IMR-90 (cell line): ENCODE measurements around the gene CLTCL1. TPM values are rescaled to one million over a fixed set of nuclear protein-coding genes. Genes with fewer than 3 reads are reported as not detected.
A peak's percentile ranks its signal among the peaks of the same experiment; 100 is the strongest.

Experiments used
- ATAC-seq: fragments of 200-7000 bp; cut with Tn5 transposase; 2 replicates; pipeline ENCODE4 v1.9.1; 2020; ENCODE audit warnings: low read depth, mild to moderate bottlenecking, moderate library complexity
- BruUV-seq: library from RNA; stranded (reverse); fragments of 400-500 nt; replicated peaks from 2 replicates; lab custom pipeline; 2021; lab: Mats Ljungman, UMichigan
- CTCF ChIA-PET: fragments of 300-600 bp; formaldehyde crosslinking; extraction: SDS; loops from one replicate; lab custom pipeline; 2021; ENCODE audit warnings: antibody characterized with exemption; lab: Yijun Ruan, JAX
- POLR2A ChIA-PET: fragments of 300-600 bp; sonication (Branson Sonifier 250); formaldehyde crosslinking; loops from one replicate; lab custom pipeline; 2022; ENCODE audit warnings: antibody characterized with exemption; ENCODE audit not compliant: unreplicated experiment; lab: Charles Lee
- DNase-seq: peaks from one replicate; pipeline ENCODE4 v3.0.0; 2013
- H2AFZ ChIP-seq: replicated peaks from 2 replicates; pipeline ENCODE3; 2013; ENCODE audit warnings: low read length, mild to moderate bottlenecking; ENCODE audit not compliant: poor library complexity
- H2AK5ac ChIP-seq: 2 replicates; pipeline ENCODE4 v1.6.1; 2013; ENCODE audit warnings: low read depth, low read length, inconsistent platforms
- H2AK9ac ChIP-seq: replicated peaks from 2 replicates; pipeline ENCODE3; 2013; ENCODE audit warnings: mild to moderate bottlenecking, low read depth, low read length, moderate library complexity; ENCODE audit not compliant: poor library complexity
- H2BK120ac ChIP-seq: 2 replicates; pipeline ENCODE4 v1.6.1; 2013; ENCODE audit warnings: low read depth, low read length, inconsistent platforms
- H2BK15ac ChIP-seq: 3 replicates; pipeline ENCODE4 v1.6.1; 2013; ENCODE audit warnings: low read depth, low read length, inconsistent platforms
- H2BK20ac ChIP-seq: 2 replicates; pipeline ENCODE4 v1.6.1; 2013; ENCODE audit warnings: low read depth, mild to moderate bottlenecking, inconsistent platforms, low read length, moderate library complexity
- H2BK5ac ChIP-seq: 2 replicates; pipeline ENCODE4 v1.6.1; 2013; ENCODE audit warnings: mild to moderate bottlenecking, low read depth, low read length, inconsistent platforms; ENCODE audit not compliant: poor library complexity, severe bottlenecking
- H3K14ac ChIP-seq: replicated peaks from 2 replicates; pipeline ENCODE4 v1.6.1; 2013; ENCODE audit warnings: low read depth, low read length, inconsistent platforms
- H3K18ac ChIP-seq: 2 replicates; pipeline ENCODE4 v1.6.1; 2013; ENCODE audit warnings: low read depth, low read length, control low read depth
- H3K23ac ChIP-seq: 2 replicates; pipeline ENCODE4 v1.6.1; 2013; ENCODE audit warnings: low read depth, low read length, inconsistent platforms
- H3K27ac ChIP-seq: 2 replicates; pipeline ENCODE4 v1.5.1; 2013; ENCODE audit warnings: mild to moderate bottlenecking, control low read depth, low read length; ENCODE audit not compliant: insufficient read depth
- H3K27me3 ChIP-seq: 2 replicates; pipeline ENCODE4 v1.6.1; 2013; ENCODE audit warnings: low read length; ENCODE audit not compliant: control insufficient read depth, insufficient read depth
- H3K36me3 ChIP-seq: 2 replicates; pipeline ENCODE4 v1.6.1; 2013; ENCODE audit warnings: low read length, mixed read lengths; ENCODE audit not compliant: control insufficient read depth, insufficient read depth
- H3K4ac ChIP-seq: 2 replicates; pipeline ENCODE4 v1.6.1; 2013; ENCODE audit warnings: low read depth, low read length, inconsistent platforms
- H3K4me1 ChIP-seq: 2 replicates; pipeline ENCODE4 v1.6.1; 2013; ENCODE audit warnings: low read length, mixed read lengths; ENCODE audit not compliant: control insufficient read depth, insufficient read depth
- H3K4me2 ChIP-seq: 2 replicates; pipeline ENCODE4 v1.6.1; 2013; ENCODE audit warnings: low read depth, mild to moderate bottlenecking, control low read depth, low read length, moderate library complexity
- H3K4me3 ChIP-seq: 2 replicates; pipeline ENCODE4 v1.5.1; 2013; ENCODE audit warnings: low read depth, mild to moderate bottlenecking, control low read depth, low read length, moderate library complexity; ENCODE audit not compliant: insufficient read depth
- H3K56ac ChIP-seq: 2 replicates; pipeline ENCODE4 v1.6.1; 2013; ENCODE audit warnings: low read length, inconsistent platforms; ENCODE audit not compliant: insufficient read depth; ENCODE audit errors: extremely low read depth
- H3K79me1 ChIP-seq, 2 experiments: 2 replicates each; pipeline ENCODE4 v1.6.1; 2013; ENCODE audit warnings: low read length in 2 of 2, inconsistent platforms in 1 of 2, low read depth in 1 of 2
- H3K9ac ChIP-seq: 2 replicates; pipeline ENCODE4 v1.6.1; 2013; ENCODE audit warnings: low read depth, low read length, control low read depth
- H3K9me1 ChIP-seq: 2 replicates; pipeline ENCODE4 v1.6.1; 2013; ENCODE audit warnings: low read length, inconsistent platforms; ENCODE audit not compliant: insufficient read depth
- H3K9me3 ChIP-seq: 2 replicates; pipeline ENCODE4 v1.6.1; 2013; ENCODE audit warnings: low read length; ENCODE audit not compliant: control insufficient read depth, insufficient read depth
- H4K20me1 ChIP-seq: 2 replicates; pipeline ENCODE4 v1.6.1; 2013; ENCODE audit warnings: low read length, inconsistent platforms; ENCODE audit not compliant: insufficient read depth
- H4K5ac ChIP-seq: 2 replicates; pipeline ENCODE4 v1.6.1; 2013; ENCODE audit warnings: mild to moderate bottlenecking, low read depth, low read length, control low read depth
- H4K8ac ChIP-seq, 2 experiments: 2 replicates each; pipeline ENCODE4 v1.6.1; 2013; ENCODE audit warnings: low read depth in 2 of 2, low read length in 2 of 2, control low read depth in 1 of 2, inconsistent platforms in 1 of 2
- H4K91ac ChIP-seq: 2 replicates; pipeline ENCODE4 v1.6.1; 2013; ENCODE audit warnings: low read depth, low read length, inconsistent platforms; ENCODE audit not compliant: insufficient read depth
- CEBPB ChIP-seq: IDR thresholded peaks from 2 replicates; pipeline ENCODE4 v1.6.1; 2012; ENCODE audit warnings: low read depth, low read length, improper control_type of control experiment
- CHD1 ChIP-seq: IDR thresholded peaks from 2 replicates; pipeline ENCODE4 v1.6.1; 2012; ENCODE audit warnings: low read depth, low read length, improper control_type of control experiment
- CTCF ChIP-seq: conservative IDR thresholded peaks from 2 replicates; pipeline ENCODE4 v1.5.1; 2012; ENCODE audit warnings: mild to moderate bottlenecking, low read depth, low read length, improper control_type of control experiment
- FOS ChIP-seq: fragments of 150-350 bp; IDR thresholded peaks from 2 replicates; pipeline ENCODE4 v1.6.1; 2016; ENCODE audit warnings: low read depth, low read length
- MAZ ChIP-seq: IDR thresholded peaks from 2 replicates; pipeline ENCODE4 v1.6.1; 2012; ENCODE audit warnings: low read depth, mild to moderate bottlenecking, low read length, improper control_type of control experiment, moderate library complexity, borderline replicate concordance
- NFE2L2 ChIP-seq: fragments of 150-350 bp; IDR thresholded peaks from 2 replicates; pipeline ENCODE4 v1.6.1; 2016; ENCODE audit warnings: low read depth, mild to moderate bottlenecking, low read length
- POLR2A ChIP-seq: IDR thresholded peaks from 2 replicates; pipeline ENCODE4 v1.6.1; 2012; ENCODE audit warnings: mild to moderate bottlenecking, low read depth, low read length
- RCOR1 ChIP-seq: IDR thresholded peaks from 2 replicates; pipeline ENCODE4 v1.6.1; 2012; ENCODE audit warnings: mild to moderate bottlenecking, low read length, improper control_type of control experiment; ENCODE audit not compliant: insufficient replicate concordance
- RFX5 ChIP-seq: IDR thresholded peaks from 2 replicates; pipeline ENCODE4 v1.8.0; 2012; ENCODE audit warnings: low read depth, mild to moderate bottlenecking, low read length, moderate library complexity
- SMC3 ChIP-seq: fragments of 150-350 bp; IDR thresholded peaks from 2 replicates; pipeline ENCODE4 v1.6.1; 2016; ENCODE audit warnings: low read depth, mild to moderate bottlenecking, antibody characterized with exemption, low read length, moderate library complexity
- USF2 ChIP-seq: fragments of 150-350 bp; IDR thresholded peaks from 2 replicates; pipeline ENCODE4 v1.6.1; 2017; ENCODE audit warnings: mild to moderate bottlenecking, antibody characterized with exemption, low read length, low read depth
- WGBS, 2 experiments: methylation state at CpG; one replicate each; pipeline versions ENCODE4 v1.1.5 to v1.1.7; 2013; ENCODE audit warnings: missing lambda C conversion rate in 2 of 2; ENCODE audit not compliant: insufficient read length in 1 of 2; ENCODE audit errors: extremely low coverage in 2 of 2; 5-methylcytosine and 5-hydroxymethylcytosine counted together
- dilution Hi-C: fragments of 300-500 bp; cut with HindIII; formaldehyde crosslinking; loops from one replicate; pipeline ENCODE4 v1.14.3; 2018; ENCODE audit warnings: low sequenced_read_pairs; ENCODE audit not compliant: unreplicated experiment
- in situ Hi-C: fragments of 300-500 bp; cut with MboI; formaldehyde crosslinking; loops from 3 replicates; pipeline ENCODE4 v1.14.3; 2019; ENCODE audit warnings: low sequenced_read_pairs, inconsistent platforms, mixed read lengths
- intact Hi-C: fragments of 100-400 bp; cut with micrococcal nuclease; formaldehyde crosslinking; loops from 2 replicates; pipeline ENCODE4 v1.10.0; 2022
- polyA plus RNA-seq, 3 experiments: library from polyadenylated mRNA; depleted of rRNA; stranded (reverse); fragments of >200 nt; gene quantifications; 2 replicates each; pipeline ENCODE4 v1.2.3, GENCODE V29; 2012; ENCODE audit warnings: low replicate concordance in 1 of 3
- total RNA-seq: library from RNA; depleted of rRNA; stranded (reverse); fragments of >200 nt; gene quantifications from 2 replicates; pipeline ENCODE4 v1.2.3, GENCODE V29; 2012
- TF ChIP-seq, protein P1 (sequence below): fragments of 150-350 bp; IDR thresholded peaks from 2 replicates; pipeline ENCODE4 v1.6.1; 2016; ENCODE audit warnings: low read depth, mild to moderate bottlenecking, low read length, moderate library complexity, borderline replicate concordance

Gene CLTCL1
- total and polyA plus RNA-seq, 2 of the 4 experiments (the other 2 are of a cell fraction), result 6.2 to 8.1 TPM

DNA sequence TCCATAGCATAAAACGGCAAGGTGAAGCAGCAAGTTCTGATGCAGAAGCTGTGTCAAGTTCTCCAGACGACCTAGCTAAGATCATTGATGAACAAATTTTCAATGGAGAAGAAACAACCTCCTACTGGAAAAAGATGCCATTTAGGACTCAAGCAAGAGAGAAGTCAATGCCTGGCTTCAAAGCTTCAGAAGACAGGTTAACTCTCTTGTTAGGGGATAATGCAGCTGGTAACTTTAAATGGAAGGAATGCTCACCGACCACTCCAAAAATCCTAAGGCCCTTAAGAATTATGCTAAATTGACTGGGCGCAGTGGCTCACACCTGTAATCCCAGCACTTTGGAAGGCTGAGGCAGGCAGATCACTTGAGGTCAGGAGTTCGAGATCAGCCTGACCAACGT is 31.3 kb downstream of the CLTCL1 start:
- DNase-seq (no peak), ATAC-seq (no peak)
- Histone ChIP-seq H4K5ac (peak overlapping the region; percentile 88), H2BK5ac (peak overlapping the region; percentile 78), H2AK5ac (no peak overlapping the region; the same call in 1 of the 2 replicates), H3K27me3 (no peaks in the 10 kb centered on the region), H3K79me1 (peaks cover 0 to 7% of the 10 kb centered on the region in 2 experiments; a peak in 2 of 4 replicates), H3K4me3 (no peak overlapping the region), H3K14ac (peak overlapping the region; percentile 64), H4K91ac (no peak overlapping the region), H2AFZ (no peak overlapping the region), H3K4me2 (peak overlapping the region; percentile 95), H3K4ac (no peak overlapping the region), H4K8ac (peak overlapping the region in 1 of 2 experiments; percentile 79; a peak in 2 of 4 replicates), H3K9me3 (no peaks in the 10 kb centered on the region), H2AK9ac (no peak overlapping the region), H2BK120ac (no peak overlapping the region), H3K23ac (peak overlapping the region; percentile 22; the same call in 1 of the 2 replicates), H3K4me1 (0 out of 2 replicates have a peak, but pooled peaks cover 2% of the 10 kb centered on the region), H3K56ac (no peak overlapping the region), H3K18ac (no peak overlapping the region), H3K9me1 (peaks cover 4% of the 10 kb centered on the region; the same call in 1 of the 2 replicates), H3K36me3 (peaks cover 5% of the 10 kb centered on the region; the same call in 1 of the 2 replicates), H2BK20ac (no peak overlapping the region), H3K27ac (peak overlapping the region; percentile 25; the same call in 1 of the 2 replicates), H4K20me1 (no peaks in the 10 kb centered on the region), H3K9ac (peak overlapping the region; percentile 57; the same call in 1 of the 2 replicates), H2BK15ac (no peak overlapping the region)
- TF ChIP-seq NFE2L2 (no peak), CHD1 (no peak), USF2 (no peak), RFX5 (no peak), RCOR1 (no peak), FOS (no peak), POLR2A (no peak), CTCF (no peak), MAZ (no peak), CEBPB (no peak), SMC3 (no peak)
- TF ChIP-seq, protein P1, sequence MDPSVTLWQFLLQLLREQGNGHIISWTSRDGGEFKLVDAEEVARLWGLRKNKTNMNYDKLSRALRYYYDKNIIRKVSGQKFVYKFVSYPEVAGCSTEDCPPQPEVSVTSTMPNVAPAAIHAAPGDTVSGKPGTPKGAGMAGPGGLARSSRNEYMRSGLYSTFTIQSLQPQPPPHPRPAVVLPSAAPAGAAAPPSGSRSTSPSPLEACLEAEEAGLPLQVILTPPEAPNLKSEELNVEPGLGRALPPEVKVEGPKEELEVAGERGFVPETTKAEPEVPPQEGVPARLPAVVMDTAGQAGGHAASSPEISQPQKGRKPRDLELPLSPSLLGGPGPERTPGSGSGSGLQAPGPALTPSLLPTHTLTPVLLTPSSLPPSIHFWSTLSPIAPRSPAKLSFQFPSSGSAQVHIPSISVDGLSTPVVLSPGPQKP, result no peak
- POLR2A ChIA-PET, result no interaction called here
- intact Hi-C loops, result no loop called here
- no TSS peak for BruUV-seq
- dilution Hi-C loops, result no loop called here
- CTCF ChIA-PET, result no interaction called here
- WGBS, 2 experiments, result 80% methylated on average over 1 of the region's 6 CpGs; no CpG with 5 or more reads in 1 of the 2 experiments
- in situ Hi-C loops, result no loop called here
